Retinal pigment epithelial cell (primary cell): Measurements from ENCODE around the gene CNTROB.

Experiments
- DNase-seq: peaks from one replicate; pipeline ENCODE4 v3.0.0-alpha.2; 2010; ENCODE audit warnings: low read depth
- H3K4me3 ChIP-seq: 2 replicates; pipeline ENCODE4 v1.5.1; 2011; ENCODE audit warnings: mild to moderate bottlenecking, low read length, control low read depth, moderate library complexity
- CTCF ChIP-seq: conservative IDR thresholded peaks from 2 replicates; pipeline ENCODE4 v1.5.1; 2011; ENCODE audit warnings: low read depth, low read length, control low read depth, inconsistent platforms

Gene CNTROB

DNA sequence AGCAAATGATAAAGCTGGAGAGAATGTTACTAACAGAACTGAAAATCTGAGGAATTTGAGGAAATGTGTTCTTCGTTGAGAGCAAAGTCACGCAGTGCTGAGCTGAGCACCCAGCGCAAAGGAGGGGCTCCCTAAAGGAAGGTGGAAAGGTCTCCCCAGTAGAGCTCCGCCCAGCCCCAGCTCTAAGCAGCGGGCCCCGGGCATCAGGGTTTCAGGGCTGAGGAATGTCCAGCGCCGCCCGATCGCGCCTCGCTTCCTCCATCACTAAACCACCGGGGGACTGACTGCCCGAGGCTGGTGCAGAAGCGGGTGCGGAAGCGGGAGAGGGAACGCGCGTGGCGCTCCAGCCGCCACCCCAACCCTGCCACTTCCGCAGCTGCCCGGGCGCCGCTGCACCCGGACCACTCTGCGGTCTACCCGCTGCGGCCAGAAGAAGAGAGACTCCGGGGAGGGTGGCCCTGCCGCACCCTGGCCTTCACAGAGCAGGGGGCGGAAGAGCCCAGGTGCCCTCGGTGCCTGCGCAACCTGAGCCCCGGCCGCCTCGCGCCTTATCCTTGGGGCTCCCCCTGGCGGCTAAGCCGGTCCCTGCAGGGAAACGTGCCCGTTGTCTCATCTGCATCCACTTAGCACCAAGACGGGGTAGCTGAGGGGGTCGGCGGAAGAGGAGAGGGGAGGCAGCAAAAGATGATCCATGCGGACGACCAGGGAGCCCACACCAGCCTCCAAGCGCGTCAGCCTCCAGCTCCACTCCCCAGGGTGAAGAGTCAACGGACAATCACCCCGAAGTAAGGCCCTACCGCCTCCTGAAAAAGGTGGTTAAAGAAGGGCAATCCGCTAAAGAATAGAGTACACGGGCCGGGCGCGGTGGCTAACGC, 58.0 kb downstream of the CNTROB start:
- TF ChIP-seq CTCF = peak; percentile 95
- DNase-seq = no peak
- peak overlapping the region; percentile 46 for H3K4me3 ChIP-seq

- no peak for DNase-seq
- TF ChIP-seq CTCF = no peak
- H3K4me3 ChIP-seq = no peak overlapping the region
Measured at GRCh38 chr17:7992516-7992915, 60.5 kb downstream of the CNTROB start.

- no peak for TF ChIP-seq CTCF
- no peak for DNase-seq
- H3K4me3 ChIP-seq = no peak overlapping the region
Measured at GRCh38 chr17:7992924-7993323, 60.9 kb downstream of the CNTROB start.

DNA sequence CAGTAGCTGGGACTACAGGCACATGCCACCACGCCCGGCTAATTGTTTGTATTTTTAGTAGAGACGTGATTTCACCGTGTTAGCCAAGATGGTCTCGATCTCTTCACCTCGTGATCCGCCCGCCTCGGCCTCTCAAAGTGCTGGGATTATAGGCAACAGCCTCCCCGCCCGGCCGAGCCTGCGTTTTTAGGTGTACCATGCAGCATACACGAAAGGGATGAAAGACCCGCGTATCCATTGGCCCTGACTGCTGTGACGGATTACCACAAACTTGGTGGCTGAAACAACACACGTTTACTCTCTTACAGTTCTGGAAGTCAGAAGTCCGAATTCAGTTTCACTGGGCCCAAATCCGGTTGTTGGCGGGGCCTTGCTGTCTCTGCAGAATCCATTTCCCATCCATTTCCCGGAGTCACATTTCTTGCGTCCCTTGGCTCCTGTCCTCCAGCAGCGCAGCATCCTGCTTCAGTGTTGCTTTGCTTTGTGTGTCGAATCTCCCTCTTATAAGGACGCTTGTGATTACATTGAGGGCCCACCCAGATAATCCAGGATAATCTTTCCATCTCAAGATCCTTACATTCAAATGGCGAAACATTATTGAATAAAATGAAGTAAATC, 62.1 kb downstream of the CNTROB start:
- no peak for TF ChIP-seq CTCF
- no peak overlapping the region for H3K4me3 ChIP-seq
- no peak for DNase-seq

- DNase-seq = no peak
- no peak for TF ChIP-seq CTCF
- no peak overlapping the region for H3K4me3 ChIP-seq
Measured at GRCh38 chr17:7995724-7996123, 63.7 kb downstream of the CNTROB start.

DNA sequence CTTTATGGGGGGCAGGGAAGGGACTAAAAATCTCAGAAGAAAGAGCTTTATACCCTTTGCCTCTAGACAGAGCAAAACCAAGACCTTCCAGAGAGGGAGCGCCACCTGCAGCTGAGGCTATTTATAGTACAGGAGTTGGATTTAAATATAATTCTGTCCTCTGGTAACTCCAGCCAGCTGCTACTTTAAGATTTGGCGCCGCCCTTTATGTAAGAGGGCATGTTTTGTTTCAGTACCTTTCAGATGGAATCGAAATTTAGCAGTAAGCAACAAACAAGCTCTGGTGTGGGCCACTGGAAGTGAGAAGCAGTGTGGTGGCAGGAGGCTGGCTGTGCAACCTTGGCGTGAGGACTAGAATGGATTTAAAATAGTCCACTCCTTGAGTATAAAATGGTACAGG, 65.2 kb downstream of the CNTROB start:
- peak; percentile 58 for TF ChIP-seq CTCF
- no peak for DNase-seq
- H3K4me3 ChIP-seq = no peak overlapping the region
